Amniotic epithelial cell (primary cell): ENCODE measurements around the gene RGS5.
A peak's percentile ranks its signal among the peaks of the same experiment; 100 is the strongest.
"Not testable (repeated sequence)": the region's sequence is repeated elsewhere in the genome, so short reads cannot be mapped to it uniquely, and the experiment has no call there.

ENCODE experiments used
- DNase-seq: peaks from one replicate; pipeline ENCODE4 v3.0.0-alpha.2; 2010; ENCODE audit warnings: low read depth

The RGS5 gene, protein sequence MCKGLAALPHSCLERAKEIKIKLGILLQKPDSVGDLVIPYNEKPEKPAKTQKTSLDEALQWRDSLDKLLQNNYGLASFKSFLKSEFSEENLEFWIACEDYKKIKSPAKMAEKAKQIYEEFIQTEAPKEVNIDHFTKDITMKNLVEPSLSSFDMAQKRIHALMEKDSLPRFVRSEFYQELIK

GRCh38 chr1:163202833-163203451 is at the start of gene RGS5:
Gene RGS5 (minus strand): TSS chr1:163202916. CDS start chr1:163202835, 81 bp downstream.
- peak; percentile 43 for DNase-seq

DNA sequence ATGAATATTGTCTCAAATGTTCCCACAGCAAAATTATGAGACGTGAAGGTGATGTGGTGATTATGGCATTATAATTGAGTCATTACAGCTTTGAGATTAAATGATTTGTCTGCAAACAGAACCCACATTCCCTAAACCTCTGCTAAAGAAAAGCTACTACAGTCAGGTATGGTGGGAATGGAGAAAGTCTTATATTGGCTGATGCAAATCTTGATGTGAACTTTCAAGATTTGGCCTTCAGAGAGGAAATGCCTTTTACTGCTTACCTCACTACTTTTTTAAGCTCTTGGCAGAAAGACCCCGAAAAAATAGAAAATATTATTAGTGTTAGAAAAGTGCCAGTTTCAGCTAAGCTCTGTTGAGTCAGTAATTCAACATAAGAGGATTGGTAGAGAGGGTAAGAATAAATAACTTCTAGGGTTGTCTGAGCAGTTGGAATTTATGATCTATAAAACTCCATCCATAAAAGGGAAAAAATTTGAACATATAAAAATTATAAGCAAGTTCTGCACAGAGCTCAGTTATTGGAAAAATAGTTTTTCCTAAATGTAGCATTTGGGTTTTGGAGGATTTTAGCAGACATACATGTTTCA is 47.8 kb upstream of the RGS5 start:
- no peak for DNase-seq

DNA sequence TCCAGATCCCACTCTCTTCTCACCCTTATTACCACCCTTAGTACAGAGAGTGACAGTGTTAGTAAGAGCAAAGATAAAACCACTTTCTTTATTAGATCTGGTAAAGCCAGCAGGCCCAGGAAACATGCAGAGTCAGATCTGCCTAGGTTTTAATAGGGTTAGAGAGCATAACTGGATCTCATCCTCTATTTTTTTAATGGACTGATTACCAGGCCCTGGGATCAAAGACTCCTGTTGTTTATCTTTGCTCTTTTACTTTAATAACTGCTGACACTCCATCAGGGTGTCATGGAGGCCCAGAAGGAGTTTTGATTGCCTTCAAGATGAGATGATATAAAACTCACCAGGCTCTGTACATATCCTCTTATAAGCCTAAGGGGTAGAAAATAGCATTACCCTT is 45.3 kb upstream of the RGS5 start:
- no peak for DNase-seq

DNA sequence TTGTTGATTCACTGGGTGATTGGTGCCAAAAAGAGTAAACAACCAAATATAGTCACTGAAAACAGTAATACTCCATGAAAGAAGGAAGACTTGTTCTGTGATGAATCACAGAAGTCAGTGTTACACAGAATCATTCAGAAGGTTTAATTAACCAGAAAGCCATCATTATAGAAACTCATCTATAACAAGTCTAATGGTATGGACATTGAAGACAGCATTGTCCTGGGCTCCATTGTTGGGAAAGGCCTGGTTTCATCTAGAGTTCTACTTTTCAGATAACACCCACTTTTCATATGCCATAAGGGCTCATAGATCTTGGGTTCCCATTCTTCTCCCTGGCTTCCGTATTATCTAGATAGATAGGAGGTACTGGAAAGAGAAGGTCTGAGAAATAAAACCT is 41.9 kb upstream of the RGS5 start:
- DNase-seq = not testable (repeated sequence)

DNA sequence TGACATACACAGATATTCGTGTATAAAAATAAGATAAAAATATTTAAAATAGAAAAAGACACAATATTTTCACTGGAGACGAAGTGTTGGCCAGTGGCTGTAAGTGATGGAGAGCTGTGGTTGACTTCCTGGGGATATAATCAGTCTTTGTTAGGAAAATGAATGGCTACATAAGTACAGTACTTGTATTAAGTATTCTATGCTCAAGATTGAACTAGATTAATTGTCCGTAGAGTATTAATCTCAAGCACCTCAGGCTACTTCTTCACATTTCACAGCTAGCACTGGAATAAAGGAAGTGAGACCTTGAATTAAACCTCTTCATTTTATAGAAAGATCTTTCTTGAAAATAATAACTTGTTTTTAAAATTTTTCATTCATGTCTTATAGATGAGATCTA is 39.0 kb upstream of the RGS5 start:
- DNase-seq = no peak

DNA sequence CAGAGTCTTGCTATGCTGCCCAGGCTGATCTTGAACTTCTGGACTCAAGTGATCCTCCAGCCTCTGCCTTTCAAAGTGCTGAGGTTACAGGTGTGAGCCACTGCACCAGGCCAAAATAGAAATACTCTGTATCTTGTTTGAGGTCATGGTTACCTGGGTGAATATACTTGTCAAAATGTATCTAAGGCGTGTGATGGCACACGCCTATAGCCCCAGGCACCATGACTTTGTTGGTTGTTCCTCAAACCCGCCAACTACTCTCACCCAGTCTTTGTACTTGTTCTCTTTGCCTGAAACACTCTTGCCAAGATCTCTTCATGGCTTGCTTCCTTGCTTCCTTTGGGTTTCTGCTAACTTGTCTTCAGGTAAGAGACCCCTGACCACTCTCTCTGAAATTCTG is 38.0 kb upstream of the RGS5 start:
- no peak for DNase-seq

- DNase-seq = not testable (repeated sequence)
Measured at GRCh38 chr1:163233643-163234042, 30.9 kb upstream of the RGS5 start.

DNA sequence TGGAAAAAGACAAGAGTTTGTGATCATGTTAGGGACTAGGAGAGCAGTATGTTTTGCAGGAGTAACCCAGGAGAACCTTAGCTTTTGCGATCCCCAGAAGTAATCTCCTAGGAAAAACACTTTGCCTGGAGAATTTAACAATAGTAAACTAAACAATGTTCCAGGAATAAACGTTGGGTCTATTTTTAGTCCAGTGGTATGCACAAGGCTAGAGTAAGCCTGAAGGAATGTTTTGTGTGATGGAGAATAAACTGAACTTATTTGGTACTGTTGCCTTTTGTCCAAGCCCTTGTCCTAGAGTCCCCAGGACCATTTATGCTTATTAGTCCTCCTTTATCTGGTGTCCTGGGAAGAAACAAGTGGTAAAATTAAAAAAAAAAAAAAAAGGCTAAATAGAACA is 28.7 kb upstream of the RGS5 start:
- DNase-seq = peak; percentile 39

DNA sequence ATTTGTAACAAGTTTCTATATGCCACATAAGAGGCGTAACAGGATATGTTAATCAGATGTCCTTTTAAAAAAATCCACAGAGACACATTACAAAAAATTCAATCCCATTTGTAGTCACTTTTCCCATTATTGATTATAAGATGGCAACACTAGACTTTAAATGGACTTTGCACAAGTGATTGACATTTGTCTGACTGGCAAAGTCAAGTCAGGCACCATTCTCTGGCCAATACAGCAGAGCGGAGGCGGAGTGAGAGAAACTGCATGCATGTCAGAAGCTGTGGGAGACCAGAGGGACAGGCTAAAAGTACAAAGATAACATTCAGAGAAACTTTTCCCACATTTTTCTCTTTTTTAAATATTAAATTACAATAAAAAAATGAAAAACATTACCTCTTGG is 28.1 kb upstream of the RGS5 start:
- DNase-seq = no peak

- DNase-seq = not testable (repeated sequence)
Measured at GRCh38 chr1:163228271-163228670, 25.6 kb upstream of the RGS5 start.

DNA sequence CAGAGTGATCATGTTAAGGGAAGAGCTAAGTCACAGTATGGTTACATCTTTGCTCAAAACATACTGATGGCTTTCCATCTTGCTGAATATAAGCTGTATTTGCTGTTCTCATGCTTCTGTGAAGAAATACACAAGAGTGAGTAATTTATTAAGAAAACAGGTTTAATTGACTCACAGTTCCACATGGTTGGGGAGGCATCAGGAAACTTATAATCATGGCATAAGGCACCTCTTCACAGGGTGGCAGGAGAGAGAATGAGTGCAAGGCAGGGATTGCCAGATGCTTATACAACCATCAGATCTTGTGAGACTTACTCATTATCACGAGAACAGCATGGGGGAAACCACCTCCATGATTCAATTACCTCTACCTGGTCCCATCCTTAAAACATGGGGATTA is 24.4 kb upstream of the RGS5 start:
- DNase-seq = peak; percentile 7

- peak; percentile 9 for DNase-seq
Measured at GRCh38 chr1:163213626-163214025, 10.9 kb upstream of the RGS5 start.

DNA sequence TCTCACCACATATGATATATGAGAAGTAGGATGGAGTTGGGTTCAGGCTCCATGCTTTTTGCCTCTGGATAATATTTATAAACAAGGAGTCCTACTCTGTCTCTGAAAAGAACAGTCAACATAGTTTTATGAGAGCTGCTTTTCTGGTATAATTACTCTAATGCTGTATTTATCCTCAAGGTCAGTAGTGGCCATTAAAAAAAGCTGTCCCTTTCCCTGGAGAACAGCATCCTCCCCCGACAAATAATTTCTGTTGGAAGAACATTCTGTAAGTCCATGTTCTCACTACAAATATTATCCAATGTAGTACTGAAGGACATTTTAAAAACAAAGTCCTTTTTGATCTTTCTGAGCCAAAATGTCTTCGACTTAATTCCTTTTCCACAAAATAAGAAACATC is 9.0 kb upstream of the RGS5 start:
- DNase-seq = no peak

DNA sequence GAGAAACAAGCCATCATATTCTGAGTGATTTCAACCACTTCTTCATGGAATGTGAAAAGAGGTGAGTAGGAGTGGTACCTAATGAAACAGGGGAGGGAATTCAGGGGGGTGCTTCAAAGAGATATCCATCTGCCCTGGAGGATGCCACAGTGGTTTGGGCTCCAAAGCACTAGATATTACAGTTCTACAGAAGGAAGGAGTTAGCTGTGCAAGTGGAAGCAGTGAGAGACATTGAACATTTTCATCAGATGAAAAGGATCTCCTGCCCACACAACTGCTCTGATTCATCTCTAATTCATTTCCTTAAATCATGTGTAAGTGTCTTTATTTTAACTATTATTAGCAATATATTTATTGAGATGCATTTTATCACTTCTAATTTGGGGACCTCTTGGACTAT is 2.8 kb upstream of the RGS5 start:
- DNase-seq = peak; percentile 41

- no peak for DNase-seq
Measured at GRCh38 chr1:163203561-163203960, 845 bp upstream of the RGS5 start.

- DNase-seq = no peak
Measured at GRCh38 chr1:163201906-163202305, 810 bp downstream of the RGS5 start.

- DNase-seq = peak; percentile 28
Measured at GRCh38 chr1:163197022-163197421, 5.7 kb downstream of the RGS5 start.

DNA sequence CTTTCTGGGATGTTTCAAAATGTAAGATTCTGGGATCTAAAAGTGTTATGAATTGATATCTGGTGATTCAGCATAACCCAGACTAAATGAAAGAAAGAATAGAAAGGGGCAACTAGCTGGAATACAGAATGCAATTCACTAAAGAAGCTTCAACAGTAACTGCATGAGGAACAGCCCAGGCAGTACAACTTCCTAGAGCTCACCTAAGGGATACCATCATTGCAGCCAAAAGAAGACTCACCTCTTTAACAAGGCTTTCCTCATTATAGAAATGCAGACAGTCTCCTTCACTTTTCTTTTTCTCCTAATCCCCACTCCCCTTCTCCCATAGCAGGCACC is 6.3 kb downstream of the RGS5 start:
- DNase-seq = no peak

- DNase-seq = peak; percentile 87
Measured at GRCh38 chr1:163195728-163196448, 6.8 kb downstream of the RGS5 start.

DNA sequence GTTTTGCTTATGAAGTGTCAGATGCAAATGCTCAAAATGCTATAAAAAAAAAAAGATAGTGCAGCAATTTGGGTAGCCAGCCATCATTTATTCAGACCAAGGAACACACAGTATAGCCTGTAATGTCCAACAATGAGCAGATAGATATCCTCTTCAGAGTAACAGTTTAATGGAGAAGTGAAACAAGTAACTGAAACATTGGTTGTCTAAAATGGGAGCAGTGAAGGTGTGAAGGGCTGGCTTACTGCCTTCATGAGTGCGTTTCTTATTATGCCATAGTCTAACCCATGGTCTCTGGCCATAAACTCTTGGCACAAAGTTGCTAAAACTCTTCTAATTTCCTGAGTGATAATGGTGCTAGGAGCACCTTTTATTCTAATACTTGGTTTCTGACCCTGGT is 11.4 kb downstream of the RGS5 start:
- no peak for DNase-seq

GRCh38 chr1:163188947-163189346 is 13.8 kb downstream of the RGS5 start:
- no peak for DNase-seq

DNA sequence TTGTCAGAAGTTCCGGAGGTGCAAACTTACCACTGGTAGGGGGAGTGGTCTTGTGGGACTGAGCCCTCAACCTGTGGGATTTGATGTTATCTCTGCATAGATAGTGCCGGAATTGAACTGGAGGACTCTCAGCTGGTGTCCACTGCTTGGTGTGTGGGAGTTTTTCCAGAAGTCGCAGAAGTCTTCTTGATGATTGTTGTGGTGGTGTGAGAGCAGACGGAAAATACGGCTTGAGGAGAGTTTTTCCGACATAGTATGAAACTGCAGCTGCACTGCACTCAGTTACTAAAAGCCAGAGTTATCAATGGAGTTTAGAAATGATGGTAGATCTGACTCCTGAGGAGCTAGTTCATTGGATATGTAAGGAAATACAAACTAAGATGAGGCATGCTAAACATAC is 14.9 kb downstream of the RGS5 start:
- DNase-seq = no peak

- DNase-seq = no peak
Measured at GRCh38 chr1:163186862-163187261, 15.9 kb downstream of the RGS5 start.
